Activated naive CD4-positive, alpha-beta T cell treated with anti-CD3 and anti-CD28 coated beads, Interleukin-2, amount 50 U/mL, for 24 hours (primary cell): ENCODE results near the gene MFSD6.
"Not testable (repeated sequence)": the region's sequence is repeated elsewhere in the genome, so short reads cannot be mapped to it uniquely, and the experiment has no call there.

Experiments
- H3K27ac Mint-ChIP-seq: one replicate; pipeline ENCODE4 v1.8.0; 2021; ENCODE audit warnings: mild to moderate bottlenecking, mixed read lengths
- H3K27me3 Mint-ChIP-seq: one replicate; pipeline ENCODE4 v1.8.0; 2021; ENCODE audit warnings: mixed read lengths
- H3K36me3 Mint-ChIP-seq: one replicate; pipeline ENCODE4 v1.8.0; 2021; ENCODE audit warnings: mixed read lengths
- H3K4me1 Mint-ChIP-seq: one replicate; pipeline ENCODE4 v1.8.0; 2021; ENCODE audit warnings: mixed read lengths
- H3K4me3 Mint-ChIP-seq: one replicate; pipeline ENCODE4 v1.8.0; 2021; ENCODE audit warnings: mild to moderate bottlenecking, mixed read lengths
- H3K9me3 Mint-ChIP-seq: one replicate; pipeline ENCODE4 v1.8.0; 2021; ENCODE audit warnings: mixed read lengths

Gene MFSD6

DNA sequence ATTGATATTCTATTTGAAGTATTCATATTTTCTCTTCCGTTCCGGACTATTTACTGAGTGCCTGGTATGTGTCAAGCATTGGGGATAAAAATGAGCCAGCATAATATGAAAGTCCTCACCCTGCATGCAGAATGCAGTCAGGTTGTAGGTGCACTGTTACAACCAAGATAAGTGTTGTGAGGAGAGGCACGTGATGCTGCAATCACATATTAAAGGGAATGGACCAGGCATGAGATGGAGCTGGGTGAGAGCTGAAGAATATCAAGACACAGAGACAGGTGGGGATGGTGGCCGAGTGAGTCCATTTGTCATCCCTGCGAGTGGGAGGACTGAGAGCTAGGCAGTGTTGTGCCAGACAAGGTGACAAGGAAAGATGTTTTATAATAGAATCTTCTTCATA is 52.3 kb downstream of the MFSD6 start:
- H3K4me3 Mint-ChIP-seq = no peak overlapping the region
- H3K4me1 Mint-ChIP-seq = peaks cover 64% of the 10 kb centered on the region
- H3K27me3 Mint-ChIP-seq = no peaks in the 10 kb centered on the region
- H3K9me3 Mint-ChIP-seq = no peaks in the 10 kb centered on the region
- H3K36me3 Mint-ChIP-seq = peaks cover 19% of the 10 kb centered on the region
- H3K27ac Mint-ChIP-seq = no peak overlapping the region

DNA sequence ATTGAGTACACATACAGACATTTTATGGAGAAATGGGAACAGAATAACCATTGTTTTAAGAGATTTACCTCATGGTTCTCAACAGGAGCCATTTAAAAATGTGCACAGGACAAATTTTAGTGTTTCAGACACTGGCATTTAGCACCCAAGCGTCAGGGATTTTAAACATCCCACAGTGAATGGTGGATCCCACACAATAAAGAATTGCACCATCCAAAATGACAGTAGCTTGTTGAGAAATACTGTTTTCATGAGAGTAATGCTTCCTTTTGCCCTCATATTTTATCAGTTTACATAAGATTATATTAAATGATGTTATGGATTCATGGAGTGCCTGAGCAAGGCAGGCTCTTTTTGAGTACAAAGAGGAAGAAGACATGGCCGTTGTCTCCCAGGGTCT is 54.0 kb downstream of the MFSD6 start:
- Mint-ChIP-seq H3K27ac (no peak overlapping the region), H3K4me1 (peaks cover 71% of the 10 kb centered on the region), H3K36me3 (peaks cover 18% of the 10 kb centered on the region), H3K27me3 (no peaks in the 10 kb centered on the region), H3K9me3 (no peaks in the 10 kb centered on the region), H3K4me3 (no peak overlapping the region)

DNA sequence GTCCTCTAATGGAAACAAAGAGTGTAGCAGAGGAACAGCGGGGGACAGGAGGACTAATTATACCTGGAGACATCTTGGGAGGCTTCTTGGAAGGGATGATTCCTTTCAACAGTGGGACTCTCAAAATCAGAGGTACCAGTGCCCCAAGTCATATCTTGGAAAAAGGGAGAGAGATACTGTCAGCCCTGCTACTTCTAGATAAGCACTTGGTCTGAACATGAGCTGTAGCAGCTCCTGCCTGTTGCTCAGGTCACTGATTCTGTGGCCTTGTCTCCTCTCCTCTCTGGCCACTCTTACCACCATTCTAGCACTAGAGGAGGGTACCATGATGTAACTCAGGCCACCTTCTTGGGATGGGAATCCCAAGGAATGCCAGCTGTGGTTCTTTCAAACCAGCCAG is 54.5 kb downstream of the MFSD6 start:
- H3K9me3 Mint-ChIP-seq = no peaks in the 10 kb centered on the region
- H3K27me3 Mint-ChIP-seq = no peaks in the 10 kb centered on the region
- no peak overlapping the region for H3K27ac Mint-ChIP-seq
- H3K36me3 Mint-ChIP-seq = peaks cover 18% of the 10 kb centered on the region
- no peak overlapping the region for H3K4me3 Mint-ChIP-seq
- H3K4me1 Mint-ChIP-seq = peaks cover 74% of the 10 kb centered on the region

- Mint-ChIP-seq H3K9me3 (no peaks in the 10 kb centered on the region), H3K27me3 (no peaks in the 10 kb centered on the region), H3K4me1 (peaks cover 82% of the 10 kb centered on the region), H3K27ac (peak overlapping the region; percentile 76), H3K4me3 (peak overlapping the region; percentile 15), H3K36me3 (peaks cover 23% of the 10 kb centered on the region)
Observed at GRCh38 chr2:190465060-190465459, 56.9 kb downstream of the MFSD6 start.

DNA sequence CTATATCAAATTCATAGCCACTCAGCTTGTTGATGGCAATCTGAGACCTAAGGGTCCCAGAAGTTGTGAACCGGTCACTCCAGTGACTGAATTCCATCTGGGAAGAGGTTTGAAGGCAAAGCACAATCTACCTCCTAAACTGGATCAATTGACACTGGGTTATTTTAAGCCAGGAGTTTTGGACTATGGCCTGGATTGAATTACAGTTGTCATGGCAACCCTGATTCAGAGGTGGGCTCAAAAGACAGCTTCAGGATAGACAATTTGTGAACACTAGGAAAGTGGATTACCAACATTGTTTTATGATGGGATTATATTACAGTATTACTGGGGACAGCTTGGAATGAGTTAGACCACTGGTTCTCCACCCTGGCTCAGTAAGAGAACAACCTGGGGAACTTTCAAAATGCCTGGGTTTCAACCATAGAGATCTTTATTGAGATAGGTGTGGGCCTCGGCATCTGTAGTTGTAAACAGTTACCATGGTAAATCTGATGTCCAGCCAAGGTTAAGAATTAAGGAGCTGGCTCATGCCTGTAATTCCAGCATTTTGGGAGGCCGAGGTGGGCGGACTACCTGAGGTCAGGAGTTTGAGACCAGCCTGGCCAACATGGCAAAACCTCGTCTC is 58.8 kb downstream of the MFSD6 start:
- no peak overlapping the region for H3K27ac Mint-ChIP-seq
- no peak overlapping the region for H3K4me3 Mint-ChIP-seq
- peaks cover 23% of the 10 kb centered on the region for H3K36me3 Mint-ChIP-seq
- no peaks in the 10 kb centered on the region for H3K9me3 Mint-ChIP-seq
- peaks cover 70% of the 10 kb centered on the region for H3K4me1 Mint-ChIP-seq
- H3K27me3 Mint-ChIP-seq = no peaks in the 10 kb centered on the region

- Mint-ChIP-seq H3K27ac (peak overlapping the region; percentile 30), H3K27me3 (no peaks in the 10 kb centered on the region), H3K36me3 (peaks cover 25% of the 10 kb centered on the region), H3K4me3 (no peak overlapping the region), H3K4me1 (peaks cover 63% of the 10 kb centered on the region), H3K9me3 (no peaks in the 10 kb centered on the region)
Observed at GRCh38 chr2:190467575-190468083, 59.5 kb downstream of the MFSD6 start.

GRCh38 chr2:190468354-190468753 is 60.2 kb downstream of the MFSD6 start:
- not testable (repeated sequence) for H3K9me3 Mint-ChIP-seq, H3K27me3 Mint-ChIP-seq
- Mint-ChIP-seq H3K36me3 (peaks cover 28% of the 10 kb centered on the region), H3K27ac (peak overlapping the region; percentile 6), H3K4me3 (peak overlapping the region; percentile 30), H3K4me1 (peaks cover 56% of the 10 kb centered on the region)

DNA sequence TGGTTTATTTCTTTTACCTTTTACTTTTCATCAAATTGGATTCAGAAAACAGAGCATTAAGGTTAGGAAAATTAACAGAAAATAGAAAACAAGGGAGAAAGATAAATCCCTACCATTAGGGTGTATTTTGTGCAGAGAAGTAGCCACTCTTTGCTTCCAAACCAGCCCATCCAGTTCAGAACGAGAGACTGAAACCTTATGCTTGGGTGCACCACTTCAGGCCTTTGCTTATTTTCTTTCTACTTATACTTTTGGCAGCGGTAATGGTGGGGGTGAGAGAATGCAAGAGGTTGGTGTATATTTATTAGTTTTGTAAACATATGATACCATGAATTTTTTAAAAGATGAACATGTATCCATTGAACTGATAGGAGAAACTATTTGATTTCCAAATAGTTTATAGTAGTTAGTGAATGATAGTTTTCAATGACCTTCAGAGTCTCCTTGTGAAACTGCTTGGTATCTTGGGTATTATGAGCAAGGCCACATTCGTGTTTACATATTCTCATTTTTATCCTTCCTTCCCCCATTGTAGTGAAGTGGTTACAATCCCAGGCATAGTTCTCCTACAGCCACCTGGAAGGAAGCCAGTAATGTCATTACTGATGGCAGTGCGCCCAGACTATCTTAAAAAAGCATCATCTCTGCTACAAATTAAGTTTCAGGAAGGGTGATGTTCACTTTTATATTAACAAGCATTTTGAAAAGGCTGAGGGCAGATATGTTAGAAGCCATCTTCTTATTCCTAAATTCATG is 60.8 kb downstream of the MFSD6 start:
- Mint-ChIP-seq H3K36me3 (peaks cover 32% of the 10 kb centered on the region), H3K4me1 (peaks cover 51% of the 10 kb centered on the region), H3K9me3 (no peaks in the 10 kb centered on the region), H3K4me3 (peak overlapping the region; percentile 30), H3K27me3 (no peaks in the 10 kb centered on the region), H3K27ac (no peak overlapping the region)

- H3K4me1 Mint-ChIP-seq = peaks cover 43% of the 10 kb centered on the region
- no peaks in the 10 kb centered on the region for H3K27me3 Mint-ChIP-seq
- peaks cover 32% of the 10 kb centered on the region for H3K36me3 Mint-ChIP-seq
- no peaks in the 10 kb centered on the region for H3K9me3 Mint-ChIP-seq
- H3K4me3 Mint-ChIP-seq = no peak overlapping the region
- H3K27ac Mint-ChIP-seq = no peak overlapping the region
Observed at GRCh38 chr2:190469771-190470170, 61.6 kb downstream of the MFSD6 start.

DNA sequence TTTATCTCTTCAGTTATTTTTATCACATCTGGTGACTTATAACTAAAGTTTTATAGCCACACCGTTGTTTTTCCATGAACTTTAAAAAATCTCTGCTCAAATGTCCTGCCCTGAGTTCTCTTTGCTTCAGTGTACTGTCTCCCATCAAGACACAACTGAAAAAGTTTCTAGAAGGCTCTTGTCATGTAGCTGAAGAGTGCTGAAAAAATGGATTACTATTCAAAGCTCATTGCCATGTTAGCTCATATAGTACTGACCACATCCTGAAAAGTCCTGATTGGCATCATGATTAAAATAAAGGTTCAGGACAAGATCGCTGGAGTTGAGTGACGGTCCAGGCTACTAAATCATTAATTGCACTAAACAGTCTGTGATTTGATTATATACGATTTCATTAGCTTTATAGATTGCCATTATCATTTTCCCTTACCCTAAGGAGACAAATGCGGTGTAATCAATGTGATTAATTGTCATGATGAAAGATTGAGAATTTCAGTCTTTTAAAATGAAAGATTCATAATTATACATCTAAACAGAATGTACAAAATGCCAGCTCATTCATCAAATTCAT is 62.2 kb downstream of the MFSD6 start:
- H3K36me3 Mint-ChIP-seq = peaks cover 28% of the 10 kb centered on the region
- H3K27me3 Mint-ChIP-seq = no peaks in the 10 kb centered on the region
- H3K4me1 Mint-ChIP-seq = peaks cover 38% of the 10 kb centered on the region
- no peak overlapping the region for H3K27ac Mint-ChIP-seq
- H3K9me3 Mint-ChIP-seq = no peaks in the 10 kb centered on the region
- no peak overlapping the region for H3K4me3 Mint-ChIP-seq

- no peaks in the 10 kb centered on the region for H3K27me3 Mint-ChIP-seq
- H3K4me3 Mint-ChIP-seq = no peak overlapping the region
- peaks cover 20% of the 10 kb centered on the region for H3K36me3 Mint-ChIP-seq
- peaks cover 22% of the 10 kb centered on the region for H3K4me1 Mint-ChIP-seq
- no peak overlapping the region for H3K27ac Mint-ChIP-seq
- H3K9me3 Mint-ChIP-seq = no peaks in the 10 kb centered on the region
Observed at GRCh38 chr2:190477661-190478454, 69.7 kb downstream of the MFSD6 start.

- Mint-ChIP-seq H3K4me3 (no peak overlapping the region), H3K36me3 (peaks cover 17% of the 10 kb centered on the region), H3K9me3 (no peaks in the 10 kb centered on the region), H3K27ac (no peak overlapping the region), H3K27me3 (no peaks in the 10 kb centered on the region), H3K4me1 (peaks cover 27% of the 10 kb centered on the region)
Observed at GRCh38 chr2:190478572-190479195, 70.5 kb downstream of the MFSD6 start.

GRCh38 chr2:190481339-190481738 is 73.2 kb downstream of the MFSD6 start:
- H3K36me3 Mint-ChIP-seq = peaks cover 15% of the 10 kb centered on the region
- no peak overlapping the region for H3K4me3 Mint-ChIP-seq
- no peaks in the 10 kb centered on the region for H3K27me3 Mint-ChIP-seq
- H3K4me1 Mint-ChIP-seq = peaks cover 38% of the 10 kb centered on the region
- no peak overlapping the region for H3K27ac Mint-ChIP-seq
- H3K9me3 Mint-ChIP-seq = no peaks in the 10 kb centered on the region

GRCh38 chr2:190482451-190482850 is 74.3 kb downstream of the MFSD6 start:
- Mint-ChIP-seq H3K4me1 (peaks cover 46% of the 10 kb centered on the region), H3K27me3 (no peaks in the 10 kb centered on the region), H3K4me3 (no peak overlapping the region), H3K9me3 (no peaks in the 10 kb centered on the region), H3K36me3 (peaks cover 18% of the 10 kb centered on the region), H3K27ac (no peak overlapping the region)

GRCh38 chr2:190486037-190486623 is 78.0 kb downstream of the MFSD6 start:
- H3K4me1 Mint-ChIP-seq = peaks cover 52% of the 10 kb centered on the region
- peak overlapping the region; percentile 37 for H3K27ac Mint-ChIP-seq

More at GRCh38 chr2:190486037-190486623, 78.0 kb downstream of the MFSD6 start:
- no peak overlapping the region for H3K4me3 Mint-ChIP-seq
- H3K9me3 Mint-ChIP-seq = no peaks in the 10 kb centered on the region
- H3K36me3 Mint-ChIP-seq = peaks cover 32% of the 10 kb centered on the region
- no peaks in the 10 kb centered on the region for H3K27me3 Mint-ChIP-seq
